Brain microvascular endothelial cell (primary cell): Measurements from ENCODE around the gene NFATC3.

Source experiments
- DNase-seq: peaks from one replicate; pipeline ENCODE4 v3.0.0-alpha.2; 2020
- H3K27ac ChIP-seq: fragments of 250-450 bp; sonication (Bioruptor Pico); 2 replicates; pipeline ENCODE4 v1.5.1; 2020; ENCODE audit warnings: mild to moderate bottlenecking, moderate library complexity
- H3K27me3 ChIP-seq: fragments of 250-450 bp; sonication (Bioruptor Pico); replicated peaks from 2 replicates; pipeline ENCODE4 v1.5.1; 2020; ENCODE audit warnings: mild to moderate bottlenecking
- H3K36me3 ChIP-seq: fragments of 250-450 bp; sonication (Bioruptor Pico); replicated peaks from 2 replicates; pipeline ENCODE4 v1.5.1; 2020; ENCODE audit warnings: mild to moderate bottlenecking
- H3K4me3 ChIP-seq: 2 replicates; pipeline ENCODE4 v1.5.1; 2011; ENCODE audit warnings: low read depth, mild to moderate bottlenecking, control low read depth, low read length, moderate library complexity
- in situ Hi-C: cut with HindIII; loops from 2 replicates; pipeline ENCODE4 v1.10.0; 2017; ENCODE audit warnings: low sequenced_read_pairs, low pct_ligation_motif_present
- TF ChIP-seq, protein P1 (sequence below): IDR thresholded peaks from 2 replicates; pipeline ENCODE4 v1.5.1; 2011; ENCODE audit warnings: low read depth, mild to moderate bottlenecking, moderate library complexity, low read length, control low read depth, inconsistent platforms; ENCODE audit errors: missing control alignments

The NFATC3 gene

DNA sequence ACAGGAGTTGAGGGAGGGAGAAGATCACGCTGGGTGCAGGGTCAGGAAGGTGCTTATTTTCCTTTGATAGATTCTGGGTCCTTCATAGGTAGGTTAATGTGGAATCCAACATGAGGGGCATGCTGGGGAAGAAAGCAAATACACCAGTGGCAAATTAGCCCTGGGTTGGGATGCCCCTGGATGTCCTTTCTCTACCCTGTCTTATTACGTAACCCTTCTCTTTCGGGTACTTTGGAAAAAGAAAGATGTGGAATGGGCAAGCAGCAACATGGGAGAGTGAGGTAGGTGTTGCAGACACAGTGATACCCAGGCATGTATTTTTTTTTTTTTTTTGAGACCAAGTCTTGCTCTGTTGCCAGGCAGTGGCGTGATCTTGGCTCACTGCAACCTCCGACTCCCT, 188.3 kb downstream of the NFATC3 start:
- Histone ChIP-seq H3K4me3 (no peak overlapping the region), H3K36me3 (peaks cover 18% of the 10 kb centered on the region), H3K27me3 (no peaks in the 10 kb centered on the region), H3K27ac (no peak overlapping the region)
- no peak for DNase-seq
- in situ Hi-C loops = no loop called here
- TF ChIP-seq, protein P1, sequence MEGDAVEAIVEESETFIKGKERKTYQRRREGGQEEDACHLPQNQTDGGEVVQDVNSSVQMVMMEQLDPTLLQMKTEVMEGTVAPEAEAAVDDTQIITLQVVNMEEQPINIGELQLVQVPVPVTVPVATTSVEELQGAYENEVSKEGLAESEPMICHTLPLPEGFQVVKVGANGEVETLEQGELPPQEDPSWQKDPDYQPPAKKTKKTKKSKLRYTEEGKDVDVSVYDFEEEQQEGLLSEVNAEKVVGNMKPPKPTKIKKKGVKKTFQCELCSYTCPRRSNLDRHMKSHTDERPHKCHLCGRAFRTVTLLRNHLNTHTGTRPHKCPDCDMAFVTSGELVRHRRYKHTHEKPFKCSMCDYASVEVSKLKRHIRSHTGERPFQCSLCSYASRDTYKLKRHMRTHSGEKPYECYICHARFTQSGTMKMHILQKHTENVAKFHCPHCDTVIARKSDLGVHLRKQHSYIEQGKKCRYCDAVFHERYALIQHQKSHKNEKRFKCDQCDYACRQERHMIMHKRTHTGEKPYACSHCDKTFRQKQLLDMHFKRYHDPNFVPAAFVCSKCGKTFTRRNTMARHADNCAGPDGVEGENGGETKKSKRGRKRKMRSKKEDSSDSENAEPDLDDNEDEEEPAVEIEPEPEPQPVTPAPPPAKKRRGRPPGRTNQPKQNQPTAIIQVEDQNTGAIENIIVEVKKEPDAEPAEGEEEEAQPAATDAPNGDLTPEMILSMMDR = no peak

DNA sequence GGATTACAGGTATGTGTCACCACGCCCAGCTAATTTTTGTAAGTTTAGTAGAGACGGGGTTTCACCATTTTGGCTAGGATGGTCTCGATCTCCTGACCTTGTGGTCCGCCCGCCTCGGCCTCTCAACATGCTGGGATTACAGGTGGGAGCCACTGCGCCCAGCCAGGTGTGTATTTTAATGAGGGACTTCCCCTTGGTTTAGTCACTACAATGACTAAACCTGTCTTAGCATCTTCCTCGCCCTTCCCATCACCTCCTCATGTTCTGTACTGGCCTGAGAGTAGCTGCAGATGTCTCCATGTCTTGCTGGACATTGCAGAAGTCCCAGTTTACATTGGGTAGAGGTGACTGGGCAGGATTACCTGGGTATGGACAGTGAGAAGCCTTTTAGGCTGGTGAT, 188.7 kb downstream of the NFATC3 start:
- no peaks in the 10 kb centered on the region for H3K27me3 ChIP-seq
- no peak overlapping the region for H3K4me3 ChIP-seq
- H3K27ac ChIP-seq = no peak overlapping the region
- in situ Hi-C loops = no loop called here
- TF ChIP-seq, protein P1 = no peak
- H3K36me3 ChIP-seq = peaks cover 18% of the 10 kb centered on the region
- DNase-seq = no peak

DNA sequence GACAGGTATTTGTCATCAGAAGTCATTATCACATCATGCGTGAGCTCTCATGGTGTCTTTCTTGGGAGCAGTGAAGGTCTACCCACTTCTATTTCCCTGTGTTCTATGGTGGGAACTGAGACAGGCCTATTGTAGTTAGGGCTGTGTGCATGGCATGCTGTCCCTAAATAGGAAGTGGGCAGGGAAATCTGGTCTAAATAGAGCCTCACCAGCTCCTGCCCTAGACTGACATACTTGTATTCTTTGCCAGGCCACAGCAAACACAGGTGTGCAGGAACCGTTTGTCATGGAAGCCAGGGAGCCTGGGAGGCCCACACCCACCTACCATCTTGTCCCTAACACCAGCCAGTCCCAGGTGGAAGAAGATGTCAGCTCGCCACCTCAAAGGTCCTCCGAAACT, 189.3 kb downstream of the NFATC3 start:
- TF ChIP-seq, protein P1 = no peak

DNA sequence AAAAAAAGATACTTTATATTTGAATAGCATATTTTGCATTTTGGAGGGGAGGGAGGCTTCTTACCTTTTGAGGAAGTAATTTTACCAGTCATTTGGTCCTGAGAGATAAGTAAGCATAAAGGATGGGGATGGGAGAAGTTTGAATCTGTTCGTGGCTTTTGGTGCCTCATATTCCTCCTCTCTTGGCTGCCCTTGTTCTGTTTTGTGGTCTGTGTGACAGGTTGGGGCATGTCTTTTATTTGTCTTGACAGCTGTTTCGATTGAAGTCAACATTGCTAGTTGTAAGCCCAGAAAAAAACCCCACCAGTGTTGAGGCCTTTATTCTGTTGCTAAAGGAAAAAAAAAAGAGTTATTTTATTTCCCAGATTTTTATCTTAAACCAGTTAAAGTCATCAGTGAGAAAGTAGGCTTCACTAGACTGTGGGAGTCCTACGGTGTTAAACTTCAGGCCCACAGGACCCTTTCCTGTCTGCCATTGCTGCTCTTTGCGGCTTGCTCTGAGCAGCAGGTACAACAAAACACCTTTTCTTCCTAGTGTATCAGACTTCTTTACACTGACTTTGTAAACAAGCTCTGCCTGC, 190.5 kb downstream of the NFATC3 start:
- Histone ChIP-seq H3K36me3 (peaks cover 25% of the 10 kb centered on the region), H3K27ac (no peak overlapping the region), H3K4me3 (no peak overlapping the region), H3K27me3 (no peaks in the 10 kb centered on the region)
- TF ChIP-seq, protein P1 = no peak
- no peak for DNase-seq
- in situ Hi-C loops = no loop called here

More for the DNA sequence above, 189.3 kb downstream of the NFATC3 start:
- Histone ChIP-seq H3K27me3 (no peaks in the 10 kb centered on the region), H3K36me3 (peaks cover 20% of the 10 kb centered on the region), H3K27ac (no peak overlapping the region), H3K4me3 (no peak overlapping the region)
- in situ Hi-C loops = no loop called here
- no peak for DNase-seq

DNA sequence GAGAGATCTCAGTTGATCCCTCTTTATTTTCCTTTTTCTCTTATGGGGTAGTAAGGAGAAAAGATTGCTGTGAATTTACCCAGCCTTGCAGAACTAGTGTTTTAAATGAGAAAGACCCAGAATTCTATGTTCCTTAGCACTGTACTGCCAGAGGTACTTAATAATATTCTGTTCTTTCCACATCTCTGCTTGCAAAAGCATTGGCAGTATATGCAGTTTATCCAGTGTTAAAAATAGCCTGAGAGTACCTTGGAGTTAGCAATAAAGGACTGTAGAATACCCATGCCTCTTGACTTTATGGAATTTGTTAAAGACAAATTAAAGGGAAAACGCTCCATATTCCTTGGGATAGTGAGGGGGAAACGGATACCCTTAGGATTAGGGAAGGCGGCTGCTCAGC, 191.1 kb downstream of the NFATC3 start:
- H3K27ac ChIP-seq = no peak overlapping the region
- TF ChIP-seq, protein P1 = no peak
- no peak for DNase-seq
- H3K27me3 ChIP-seq = no peaks in the 10 kb centered on the region
- peaks cover 27% of the 10 kb centered on the region for H3K36me3 ChIP-seq
- in situ Hi-C loops = no loop called here
- H3K4me3 ChIP-seq = no peak overlapping the region
